Stimulated activated naive CD4-positive, alpha-beta T cell treated with Interleukin-2 at 50 U/mL for 16 hours (primary cell): ENCODE measurements around the gene RGS14.
A peak's percentile ranks its signal among the peaks of the same experiment; 100 is the strongest.
"Not testable (repeated sequence)": the region's sequence is repeated elsewhere in the genome, so short reads cannot be mapped to it uniquely, and the experiment has no call there.

Experiments used
- DNase-seq: peaks from one replicate; lab custom pipeline; 2025; lab: John Stamatoyannopoulos, UW

Gene RGS14

DNA sequence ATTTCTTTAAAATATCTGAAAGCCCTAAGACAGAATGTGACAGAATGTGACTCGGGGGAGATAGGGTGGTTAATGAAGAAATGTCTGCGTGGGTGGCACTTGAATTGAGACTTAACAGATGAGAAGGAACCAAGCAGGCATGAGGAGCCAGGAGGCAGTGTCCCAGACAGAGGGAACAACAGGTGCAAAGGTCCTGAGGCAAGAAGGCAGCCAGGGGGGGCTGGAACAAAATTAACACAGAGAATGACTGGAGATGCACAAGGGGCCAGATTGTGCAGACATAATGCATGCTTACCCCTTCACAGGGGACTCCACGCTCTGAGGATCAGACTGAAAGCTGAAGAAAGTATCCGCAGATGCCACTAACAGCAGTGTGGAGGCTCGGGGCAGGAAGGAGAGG lies 8.0 kb upstream of the RGS14 start:
- DNase-seq = no peak

DNA sequence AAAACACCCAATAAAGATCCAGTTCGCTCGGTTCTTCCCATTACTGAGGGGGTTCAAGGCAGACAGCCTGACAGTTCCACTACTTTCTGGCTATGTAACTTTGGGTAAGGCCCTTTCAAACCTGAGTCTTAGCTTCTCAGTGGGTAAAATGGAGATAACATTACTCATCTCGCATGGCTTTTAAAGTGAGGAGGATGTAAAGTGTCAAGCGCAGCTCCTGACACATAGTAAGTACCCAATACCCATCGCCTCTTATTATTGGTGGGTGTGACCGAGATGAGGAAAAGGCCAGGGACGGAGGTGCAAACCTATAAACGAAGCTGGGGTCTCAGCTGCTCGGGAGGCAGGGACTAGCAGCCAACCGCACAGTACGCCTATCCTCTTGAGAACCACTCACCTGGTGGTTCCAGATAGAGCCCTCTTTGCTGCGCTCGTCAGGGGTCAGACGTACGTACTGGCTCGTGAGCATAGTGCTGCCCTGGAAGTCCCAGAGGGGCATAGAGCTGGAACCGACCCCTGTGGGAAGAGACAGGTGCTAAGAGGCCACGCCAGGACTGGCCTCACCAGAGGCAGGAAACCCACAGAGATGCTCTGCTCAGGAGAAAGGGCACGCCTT lies 6.8 kb upstream of the RGS14 start:
- no peak for DNase-seq

DNA sequence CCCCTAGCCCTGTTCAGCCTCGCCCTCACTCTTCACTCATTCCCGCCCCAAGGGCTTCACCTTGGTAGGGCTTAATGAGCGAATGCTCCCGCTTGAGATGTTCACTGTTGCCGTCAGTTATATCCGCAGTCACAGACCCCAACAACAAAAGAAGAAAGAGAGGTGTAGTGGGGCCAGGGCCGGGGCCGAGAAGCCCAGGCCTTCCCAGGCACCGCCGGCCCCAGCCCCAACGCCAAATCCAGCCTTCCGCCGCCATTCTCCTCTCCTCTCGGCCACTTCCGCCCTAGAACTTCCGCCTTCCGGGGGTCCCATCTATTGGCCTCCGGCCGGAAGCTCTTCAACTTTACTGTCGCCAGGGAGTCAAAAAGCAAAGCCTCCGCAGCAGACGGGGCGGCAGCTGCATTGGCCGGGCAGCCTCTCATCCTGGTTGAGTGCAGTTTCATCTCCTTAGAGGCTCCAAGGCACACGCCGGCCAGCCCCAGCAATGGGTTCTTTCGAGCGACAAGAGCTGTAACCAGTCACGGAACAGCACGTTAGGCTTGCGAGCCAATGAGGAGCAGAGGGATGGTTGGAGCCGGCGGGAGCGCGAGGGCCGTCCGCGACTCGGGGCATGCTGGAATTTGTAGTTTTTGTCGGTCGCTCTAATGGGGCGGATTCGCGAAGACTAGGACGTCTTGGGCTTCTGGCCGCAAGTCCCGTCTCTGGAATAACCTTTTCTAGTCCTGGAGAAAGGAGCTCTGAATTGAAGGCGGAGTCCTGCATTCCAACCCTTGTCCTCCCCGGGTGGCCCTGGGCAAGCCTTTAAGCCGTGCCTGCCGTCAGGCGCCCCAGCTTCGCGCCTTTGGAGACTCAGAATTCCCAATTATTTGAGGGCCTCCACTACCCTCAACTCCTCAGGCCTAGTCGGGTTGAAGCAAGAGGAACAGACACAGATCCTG lies 6.1 kb upstream of the RGS14 start, which contains the start of gene LMAN2:
Gene LMAN2, minus strand, starts transcription at position 277 of the 938 bp plus-strand sequence. Its CDS starts 21 bp downstream, at position 256.
- peak; percentile 93 for DNase-seq

DNA sequence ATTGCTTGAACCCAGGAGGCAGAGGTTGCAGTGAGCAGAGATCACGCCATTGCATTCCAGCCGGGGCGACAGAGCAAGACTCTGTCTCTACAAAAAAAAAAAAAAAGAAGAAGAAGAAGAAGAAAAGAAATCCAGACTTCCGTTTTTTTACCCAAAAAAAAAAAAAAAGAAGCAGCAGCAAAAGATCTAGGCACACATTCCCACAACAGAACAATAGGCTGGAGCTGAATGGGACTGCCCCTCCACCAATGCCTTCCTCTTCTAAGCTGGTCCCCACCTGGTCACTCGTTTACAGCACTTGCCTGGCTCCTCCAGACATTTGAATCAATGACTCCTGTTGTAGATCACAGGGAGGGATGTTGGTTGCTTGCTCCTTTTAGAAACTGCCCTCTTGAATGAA lies 4.6 kb upstream of the RGS14 start:
- DNase-seq = no peak

DNA sequence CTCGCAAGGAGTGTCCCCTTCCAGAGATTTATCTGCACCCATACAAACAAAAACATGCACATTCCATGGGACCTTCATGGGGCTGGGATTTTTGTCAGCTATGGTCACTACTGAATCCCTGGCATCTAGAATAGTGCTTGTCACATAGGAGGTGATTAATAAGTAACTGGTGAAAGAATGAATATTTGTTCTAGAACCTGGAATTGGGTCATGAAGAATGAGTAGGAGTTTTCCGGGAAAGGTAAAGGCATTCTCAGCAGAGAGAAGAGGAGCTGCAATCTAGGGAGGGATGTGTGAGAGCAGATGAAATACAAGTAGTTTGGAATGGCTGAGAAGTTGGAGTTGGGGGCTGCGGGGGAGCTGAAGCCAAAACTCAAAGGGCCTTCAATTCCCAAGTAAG lies 3.5 kb upstream of the RGS14 start:
- DNase-seq = no peak

DNA sequence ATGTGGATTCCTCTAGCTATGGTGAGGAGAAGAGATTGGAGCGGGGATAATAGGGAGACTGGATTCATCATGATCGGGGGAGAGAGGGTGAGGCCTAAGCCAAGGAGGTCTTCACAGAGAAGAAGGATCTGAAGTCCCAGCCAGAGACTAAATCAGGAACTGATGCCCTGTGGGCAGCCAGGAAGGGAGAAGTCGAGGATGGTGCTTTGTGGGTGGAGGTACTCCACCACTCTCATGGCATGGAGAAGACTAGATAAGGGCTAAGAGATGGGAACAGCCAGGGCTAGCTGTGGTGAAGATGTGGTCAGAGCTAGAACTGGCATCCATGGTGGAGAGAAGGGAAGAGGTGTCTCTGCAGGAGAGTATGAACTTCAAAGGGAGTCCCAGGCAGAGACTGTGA lies 3.0 kb upstream of the RGS14 start:
- no peak for DNase-seq

DNA sequence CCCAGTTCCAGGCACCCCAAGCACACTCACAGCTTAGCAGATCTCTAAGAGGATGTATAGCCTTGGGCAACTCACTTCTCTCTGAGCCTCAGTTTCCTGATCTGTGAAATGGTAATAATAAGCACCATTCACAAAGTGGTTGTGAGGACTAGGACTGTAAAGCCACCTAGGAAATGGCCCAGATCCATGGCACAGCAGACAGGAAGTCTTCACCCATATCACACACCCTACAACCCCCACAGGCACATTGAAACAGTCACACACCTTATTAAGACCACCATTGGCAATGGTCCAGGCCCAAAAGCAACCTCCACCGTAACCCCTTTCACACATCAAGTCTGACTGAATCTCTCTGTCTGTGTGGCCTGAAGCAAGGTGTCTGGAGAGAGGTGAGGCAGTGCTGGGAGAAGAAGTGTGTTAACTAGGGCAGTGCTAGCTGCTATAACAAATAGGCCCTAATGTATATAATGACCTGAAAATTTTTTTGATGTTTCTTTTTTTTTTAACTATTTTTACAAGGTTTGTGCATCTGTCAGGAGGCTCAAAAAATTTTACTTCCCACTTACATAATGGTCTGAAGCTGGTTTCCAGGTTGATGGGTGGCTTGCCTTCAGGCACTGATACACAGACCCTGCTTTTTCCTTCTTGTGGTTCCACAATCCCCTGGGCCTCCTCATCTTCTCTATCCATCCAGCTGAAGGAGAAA lies 2.4 kb upstream of the RGS14 start:
- no peak for DNase-seq

DNA sequence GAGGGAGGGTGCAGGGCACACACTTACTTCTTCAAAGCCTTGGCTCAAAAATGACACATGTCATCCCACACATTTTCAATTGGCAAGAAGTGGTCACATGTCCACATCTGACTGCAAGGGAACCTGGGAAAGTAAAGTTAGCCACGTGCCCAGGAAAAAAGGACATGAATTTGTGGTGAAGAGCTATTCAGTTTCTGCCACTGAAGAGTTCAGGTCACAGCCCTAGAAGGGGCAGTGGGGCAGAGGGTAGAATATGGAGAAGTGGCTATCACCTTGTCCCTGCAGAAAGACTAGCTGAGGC lies 1.9 kb upstream of the RGS14 start:
- DNase-seq = no peak

DNA sequence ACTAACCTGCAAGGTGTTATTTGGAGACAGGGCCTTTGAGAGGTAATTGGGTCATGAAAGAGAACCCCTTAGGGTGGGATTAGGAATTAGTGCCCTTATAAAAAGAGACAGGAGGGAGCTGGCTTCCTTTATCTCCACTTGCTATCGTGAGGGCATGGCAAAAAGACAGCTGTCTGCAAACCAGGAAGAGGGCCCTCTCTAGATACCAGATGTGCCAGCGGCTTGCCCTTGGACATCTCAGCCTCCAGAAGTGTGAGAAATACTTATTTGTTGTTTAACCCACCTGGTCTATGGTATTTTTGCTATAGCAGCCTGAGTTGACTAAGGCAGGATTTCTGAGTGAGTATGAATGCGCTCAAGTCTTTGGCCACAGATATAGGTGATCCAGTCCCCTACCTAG lies 978 bp upstream of the RGS14 start:
- no peak for DNase-seq

DNA sequence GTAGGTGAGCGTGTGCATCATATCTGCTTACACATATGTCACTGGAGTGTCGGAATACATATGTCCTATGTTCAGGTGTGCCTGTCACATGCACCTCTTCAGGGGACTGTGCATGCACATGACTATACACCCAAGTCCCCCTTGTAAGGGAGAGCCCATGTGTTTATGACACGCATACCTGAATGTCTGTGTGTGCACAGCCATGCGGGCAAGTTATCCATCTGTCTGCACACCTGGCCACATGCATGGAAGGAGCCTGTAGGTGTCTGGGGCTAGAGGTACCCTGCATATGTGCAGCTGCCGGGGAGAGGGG lies 622 bp upstream of the RGS14 start:
- no peak for DNase-seq

DNA sequence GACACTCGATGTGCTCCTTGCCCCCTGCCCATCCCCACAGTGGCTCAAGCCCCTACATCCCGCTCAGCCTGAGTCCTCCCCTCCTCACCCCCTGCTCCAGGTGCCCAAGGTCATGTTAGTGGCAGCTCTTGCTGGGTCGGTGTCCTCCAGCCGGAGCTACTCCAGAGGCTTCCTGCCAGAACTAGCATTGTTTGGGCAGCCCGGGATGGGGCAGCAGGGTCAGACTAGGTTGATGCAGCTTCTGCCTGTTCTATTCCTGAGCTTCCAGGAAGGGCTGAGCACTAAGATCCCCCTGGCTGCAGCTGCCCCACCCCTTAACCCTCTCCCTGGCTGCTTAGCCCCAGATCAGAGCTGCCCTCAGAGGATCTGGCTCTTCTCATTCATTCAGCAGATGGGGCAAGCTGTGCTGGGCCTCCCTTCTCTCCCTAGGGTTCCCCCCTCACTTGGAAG lies 671 bp downstream of the RGS14 start:
- DNase-seq = no peak

DNA sequence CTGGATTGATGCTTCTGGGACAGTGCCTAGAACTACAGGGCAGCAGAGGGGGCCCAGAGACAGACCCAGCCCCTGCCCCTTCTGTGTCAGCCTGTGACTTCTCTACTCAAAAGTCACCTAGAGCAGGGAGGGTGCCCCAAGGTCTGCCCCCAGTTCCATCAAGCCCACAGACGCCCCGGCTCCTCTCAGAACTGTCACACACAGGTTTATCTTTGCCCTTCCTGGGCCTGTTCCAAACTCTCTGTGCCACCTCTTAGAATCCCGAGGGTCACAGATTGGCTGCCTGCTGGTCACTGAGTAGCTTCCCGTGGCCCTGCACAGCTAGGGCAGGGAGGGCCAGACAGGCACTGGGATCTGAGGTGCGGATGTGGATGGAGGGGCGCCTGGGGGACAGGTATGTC lies 1.7 kb downstream of the RGS14 start:
- DNase-seq = no peak

DNA sequence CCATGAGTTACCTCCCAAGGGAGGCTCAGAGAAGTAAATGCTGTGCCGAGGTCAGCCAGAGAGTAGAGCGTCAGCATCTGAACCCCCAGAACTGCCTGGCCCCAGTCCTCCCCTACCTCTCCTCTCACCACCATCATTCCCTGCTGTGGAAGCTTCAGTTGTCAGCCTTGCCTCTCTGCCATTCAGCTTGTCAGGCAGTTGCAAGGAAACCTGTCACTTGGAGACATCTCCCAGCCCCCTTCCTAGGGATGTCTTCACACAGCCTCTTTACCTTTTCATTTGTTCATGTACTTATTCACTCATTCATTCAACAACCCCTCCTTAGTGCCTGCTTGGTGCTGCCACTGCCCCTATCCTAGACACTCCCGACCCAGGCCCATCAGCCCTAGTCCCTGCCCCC lies 2.1 kb downstream of the RGS14 start:
- DNase-seq = no peak

DNA sequence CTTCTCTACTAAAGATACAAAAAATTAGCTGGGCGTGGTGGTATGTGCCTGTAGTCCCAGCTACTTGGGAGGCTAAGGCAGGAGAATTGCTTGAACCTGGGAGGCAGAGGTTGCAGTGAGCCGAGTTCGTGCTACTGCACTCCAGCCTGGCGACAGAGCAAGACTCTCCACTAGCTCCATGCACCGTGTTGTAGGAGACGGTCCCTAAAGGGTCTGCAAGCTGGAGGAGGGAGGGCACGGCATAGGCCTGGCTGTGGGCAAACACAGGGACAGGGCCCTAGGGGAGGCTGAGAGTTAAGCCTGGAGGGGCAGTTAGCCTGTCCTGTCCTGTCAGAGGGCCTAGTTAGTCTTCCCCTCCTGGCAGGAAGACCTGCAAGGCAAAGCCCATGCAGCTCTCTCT lies 3.0 kb downstream of the RGS14 start:
- DNase-seq = not testable (repeated sequence)

DNA sequence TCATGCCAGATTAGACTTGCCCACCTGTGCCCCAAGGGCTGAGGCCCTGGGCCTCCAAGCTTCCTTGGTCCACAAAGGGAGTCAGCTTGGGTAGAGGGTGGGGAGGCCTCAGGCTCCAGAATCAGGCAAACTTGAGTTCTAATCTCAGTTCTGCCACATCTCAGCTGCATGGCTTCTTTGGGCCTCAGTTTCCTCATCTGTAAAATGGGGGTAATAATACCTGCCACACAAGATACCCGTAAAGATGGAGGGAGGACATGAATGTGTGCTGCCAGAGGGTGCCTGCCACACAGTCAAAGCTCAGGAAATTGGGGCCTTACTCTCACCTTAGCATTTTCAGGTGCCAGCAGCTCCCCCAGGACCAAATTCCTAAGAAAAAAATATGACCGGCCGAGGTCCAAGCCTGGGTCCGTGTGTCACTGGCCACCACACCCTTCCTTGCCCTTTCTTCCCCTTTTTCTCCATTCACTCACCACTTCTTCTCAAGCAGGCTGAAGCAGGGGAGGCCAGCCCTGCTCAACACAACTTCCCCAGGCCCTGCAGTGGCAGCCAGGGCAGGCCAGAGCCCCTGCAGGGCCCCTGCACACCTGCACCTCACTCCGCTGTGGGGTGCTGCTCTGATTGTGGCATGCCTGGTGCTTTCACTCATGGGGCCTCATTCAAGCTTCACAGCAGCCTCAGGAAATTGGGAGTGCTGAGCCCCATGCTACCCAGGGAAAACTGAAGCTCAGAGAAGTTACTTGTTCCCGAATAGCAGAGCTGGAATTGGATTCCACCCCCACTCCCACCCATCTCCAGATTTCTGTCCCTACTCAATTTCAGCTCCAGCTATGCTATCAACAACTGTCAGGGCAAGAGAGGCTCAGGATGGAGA lies 3.9 kb downstream of the RGS14 start:
- no peak for DNase-seq

DNA sequence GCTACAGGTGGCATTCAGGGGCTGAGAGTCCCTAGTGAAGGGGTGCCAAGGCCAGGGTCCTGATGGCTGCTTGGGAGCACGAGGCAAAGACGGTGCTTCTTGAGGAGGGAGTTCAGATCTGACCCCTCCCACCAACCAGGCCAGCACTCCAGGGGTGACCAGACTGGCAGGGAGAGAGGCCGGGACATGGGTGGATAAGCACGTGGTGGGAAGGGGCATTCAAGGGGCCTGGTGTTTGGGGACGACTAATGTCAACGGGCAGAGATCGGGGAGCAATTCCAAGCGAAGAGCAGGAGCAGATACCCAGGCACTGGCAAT lies 4.5 kb downstream of the RGS14 start:
- no peak for DNase-seq

DNA sequence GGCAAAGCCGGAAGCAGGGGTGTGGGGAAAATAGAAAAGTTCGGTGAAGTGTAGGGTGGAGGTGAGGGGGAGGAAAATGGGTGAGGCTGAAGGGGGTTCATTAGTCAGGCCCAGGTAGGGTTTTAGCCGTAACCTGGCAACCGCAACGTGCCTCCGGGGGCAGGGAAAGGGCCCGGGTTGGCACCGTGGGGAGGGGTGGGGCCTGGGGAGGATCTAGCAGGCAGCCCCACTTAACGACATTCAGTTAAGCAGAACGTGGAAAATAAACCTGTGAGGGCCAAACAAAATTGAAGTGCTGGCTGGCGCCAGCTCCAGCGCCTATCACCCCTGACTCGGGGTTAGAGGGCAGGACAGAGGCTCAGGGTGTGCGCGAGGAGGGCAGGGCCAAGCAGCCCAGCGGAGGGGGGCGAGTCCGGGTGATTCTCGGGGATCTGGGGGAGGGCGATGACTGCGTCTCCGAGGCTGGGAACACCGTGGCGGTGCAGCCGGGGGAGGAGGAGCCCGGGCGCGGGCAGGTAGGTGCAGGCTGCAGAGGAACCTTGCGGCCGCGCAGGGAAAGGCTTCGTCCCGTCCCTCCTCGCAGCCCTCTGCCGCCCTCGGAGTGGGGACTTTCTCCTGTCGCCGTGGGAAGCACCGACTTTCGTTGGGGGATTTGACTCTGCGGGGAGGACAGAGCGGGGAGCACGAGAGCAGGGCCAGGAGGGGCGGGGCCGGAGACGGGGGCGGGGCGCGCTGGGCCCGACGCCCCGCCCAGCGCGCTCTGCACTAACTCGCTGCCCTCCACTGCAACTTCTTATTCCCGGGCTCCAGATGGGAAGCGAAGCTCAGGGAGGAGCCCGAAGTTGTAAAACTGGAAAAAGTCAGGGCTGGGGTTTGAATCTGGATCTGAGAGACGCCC lies 5.1 kb downstream of the RGS14 start:
- peak; percentile 67 for DNase-seq

DNA sequence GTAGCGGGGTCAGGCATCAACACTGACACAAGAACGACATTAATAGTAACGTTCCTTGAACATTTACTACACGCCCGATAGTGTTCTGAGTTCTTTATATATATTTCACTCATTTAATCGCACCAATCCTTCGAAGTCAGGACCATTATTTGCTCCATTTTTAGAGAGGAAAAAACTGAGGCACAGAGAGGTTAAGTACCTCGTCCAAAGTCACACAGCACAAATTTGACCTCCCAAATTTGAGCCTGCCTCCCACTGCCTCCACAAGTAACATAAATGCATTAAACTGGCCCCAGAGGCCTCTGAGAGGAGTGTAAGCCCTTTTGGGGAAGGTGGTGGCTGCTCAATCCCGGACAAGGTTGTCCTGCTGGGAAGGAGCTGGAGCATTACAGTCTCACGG lies 5.8 kb downstream of the RGS14 start:
- DNase-seq = no peak

DNA sequence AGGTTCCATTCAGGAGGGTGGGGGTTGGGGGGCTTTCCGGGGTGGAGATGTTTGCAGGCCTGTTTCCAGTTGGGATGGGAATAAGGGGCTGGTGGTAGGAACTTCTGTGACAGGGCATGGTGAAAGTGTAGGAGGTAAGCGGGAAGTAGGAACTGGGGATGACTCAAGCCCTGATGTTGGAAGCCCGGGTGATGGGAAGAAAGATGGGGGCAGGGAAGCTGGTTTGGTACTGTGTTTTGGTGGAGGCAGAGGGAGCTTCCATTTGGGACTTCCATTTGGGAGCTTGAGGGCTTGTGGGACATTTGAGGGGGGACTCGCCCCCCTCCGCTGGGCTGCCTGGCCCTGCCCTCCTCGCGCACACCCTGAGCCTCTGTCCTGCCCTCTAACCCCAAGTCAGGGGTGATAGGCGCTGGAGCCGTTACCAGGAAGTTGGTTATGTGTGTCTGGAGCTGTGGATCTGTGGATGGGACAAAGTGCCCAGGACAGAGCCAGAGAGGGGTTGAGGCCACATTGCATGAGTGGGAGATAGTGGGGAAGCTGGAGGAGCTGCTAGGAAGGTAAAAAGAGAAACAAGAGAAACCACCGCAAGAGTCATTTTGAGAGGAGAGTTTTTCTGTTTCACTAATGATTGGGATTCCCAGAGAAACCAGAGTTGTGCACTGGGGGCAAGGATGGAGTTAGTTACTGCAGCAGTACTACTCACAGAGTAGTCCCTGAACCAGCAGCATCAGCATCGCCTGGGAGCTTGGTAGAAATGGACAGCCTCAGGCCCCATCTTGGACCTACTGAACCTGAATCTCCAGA lies 6.6 kb downstream of the RGS14 start:
- DNase-seq = peak; percentile 43

DNA sequence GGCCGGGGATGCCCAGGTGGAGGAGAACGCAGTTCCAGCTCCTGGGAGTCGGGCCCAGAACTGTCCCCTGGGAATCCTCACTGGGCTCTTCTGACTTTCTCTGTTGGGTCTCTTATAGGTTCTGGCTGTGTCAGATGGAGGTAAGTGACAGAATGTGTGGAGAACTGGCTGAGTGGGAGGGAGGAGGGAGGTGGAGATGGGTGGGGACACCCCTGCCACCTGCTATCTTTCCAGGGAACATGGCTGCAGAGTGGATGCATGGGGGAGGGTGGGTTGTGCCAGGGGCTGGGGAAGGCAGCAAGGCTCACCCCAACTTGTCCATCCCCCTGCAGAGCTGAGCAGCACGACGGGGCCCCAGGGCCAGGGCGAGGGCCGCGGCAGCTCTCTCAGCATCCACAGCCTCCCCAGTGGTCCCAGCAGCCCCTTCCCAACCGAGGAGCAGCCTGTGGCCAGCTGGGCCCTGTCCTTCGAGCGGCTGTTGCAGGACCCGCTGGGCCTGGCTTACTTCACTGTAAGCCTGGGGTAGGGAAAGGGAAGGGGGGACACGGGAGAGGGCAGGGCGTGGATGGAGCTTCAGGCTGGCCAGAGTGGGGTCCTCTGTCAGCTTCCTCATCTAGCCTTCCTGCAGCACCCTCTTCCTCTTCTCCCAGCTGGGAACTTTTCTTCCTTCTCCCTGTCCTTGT lies 8.3 kb downstream of the RGS14 start:
- no peak for DNase-seq
